Mesothelial cell of epicardium (in vitro differentiated cells): ENCODE measurements around the gene ITGA6. TPM values are rescaled to one million over a fixed set of nuclear protein-coding genes. Genes with fewer than 3 reads are reported as not detected.

Source experiments
- DNase-seq, 2 experiments: peaks; one replicate each; pipeline ENCODE4 v3.0.0; 2021; ENCODE audit warnings: low spot score in 2 of 2; ENCODE audit not compliant: unreplicated experiment in 2 of 2
- H3K27ac Mint-ChIP-seq: 2 replicates; pipeline ENCODE4 v1.8.0; 2021; ENCODE audit warnings: mixed read lengths
- H3K27me3 Mint-ChIP-seq: 2 replicates; pipeline ENCODE4 v1.8.0; 2021; ENCODE audit warnings: low read depth, mixed read lengths
- H3K36me3 Mint-ChIP-seq: 2 replicates; pipeline ENCODE4 v1.8.0; 2021; ENCODE audit warnings: mixed read lengths
- H3K4me1 Mint-ChIP-seq: 2 replicates; pipeline ENCODE4 v1.8.0; 2021; ENCODE audit warnings: mixed read lengths
- H3K4me3 Mint-ChIP-seq: 2 replicates; pipeline ENCODE4 v1.8.0; 2021; ENCODE audit warnings: mild to moderate bottlenecking, moderate library complexity, mixed read lengths
- H3K9me3 Mint-ChIP-seq: 2 replicates; pipeline ENCODE4 v1.8.0; 2021; ENCODE audit warnings: mixed read lengths
- total RNA-seq: library from RNA; stranded (reverse); gene quantifications from 3 replicates; pipeline ENCODE4 v1.2.1, GENCODE V29; 2021
- TF ChIP-seq, protein P1 (sequence below): fragments of 200-600 bp; sonication (generic); IDR thresholded peaks from one replicate; pipeline ENCODE4 v1.5.0; 2021; ENCODE audit warnings: antibody characterized with exemption; ENCODE audit not compliant: unreplicated experiment

The ITGA6 gene
- total RNA-seq, 1 donor from 2014 or later: 40.5 TPM

- no peaks in the 10 kb centered on the region for H3K36me3 Mint-ChIP-seq
- DNase-seq: no peak
- no peak overlapping the region for H3K4me3 Mint-ChIP-seq
- peaks cover 4% of the 10 kb centered on the region for H3K9me3 Mint-ChIP-seq
- TF ChIP-seq, protein P1, sequence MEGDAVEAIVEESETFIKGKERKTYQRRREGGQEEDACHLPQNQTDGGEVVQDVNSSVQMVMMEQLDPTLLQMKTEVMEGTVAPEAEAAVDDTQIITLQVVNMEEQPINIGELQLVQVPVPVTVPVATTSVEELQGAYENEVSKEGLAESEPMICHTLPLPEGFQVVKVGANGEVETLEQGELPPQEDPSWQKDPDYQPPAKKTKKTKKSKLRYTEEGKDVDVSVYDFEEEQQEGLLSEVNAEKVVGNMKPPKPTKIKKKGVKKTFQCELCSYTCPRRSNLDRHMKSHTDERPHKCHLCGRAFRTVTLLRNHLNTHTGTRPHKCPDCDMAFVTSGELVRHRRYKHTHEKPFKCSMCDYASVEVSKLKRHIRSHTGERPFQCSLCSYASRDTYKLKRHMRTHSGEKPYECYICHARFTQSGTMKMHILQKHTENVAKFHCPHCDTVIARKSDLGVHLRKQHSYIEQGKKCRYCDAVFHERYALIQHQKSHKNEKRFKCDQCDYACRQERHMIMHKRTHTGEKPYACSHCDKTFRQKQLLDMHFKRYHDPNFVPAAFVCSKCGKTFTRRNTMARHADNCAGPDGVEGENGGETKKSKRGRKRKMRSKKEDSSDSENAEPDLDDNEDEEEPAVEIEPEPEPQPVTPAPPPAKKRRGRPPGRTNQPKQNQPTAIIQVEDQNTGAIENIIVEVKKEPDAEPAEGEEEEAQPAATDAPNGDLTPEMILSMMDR: no peak
- H3K27me3 Mint-ChIP-seq: no peaks in the 10 kb centered on the region
- peaks cover 29% of the 10 kb centered on the region for H3K4me1 Mint-ChIP-seq
- peak overlapping the region; percentile 22 for H3K27ac Mint-ChIP-seq
These were observed 19.1 kb upstream of the ITGA6 start for GRCh38 chr2:172408143-172408766.

GRCh38 chr2:172409042-172409441 is 18.3 kb upstream of the ITGA6 start:
- TF ChIP-seq, protein P1: no peak
- no peak for DNase-seq
- no peak overlapping the region for H3K4me3 Mint-ChIP-seq
- no peaks in the 10 kb centered on the region for H3K36me3 Mint-ChIP-seq
- H3K27me3 Mint-ChIP-seq: no peaks in the 10 kb centered on the region
- H3K9me3 Mint-ChIP-seq: peaks cover 4% of the 10 kb centered on the region
- peaks cover 22% of the 10 kb centered on the region for H3K4me1 Mint-ChIP-seq
- peak overlapping the region; percentile 22 for H3K27ac Mint-ChIP-seq

DNA sequence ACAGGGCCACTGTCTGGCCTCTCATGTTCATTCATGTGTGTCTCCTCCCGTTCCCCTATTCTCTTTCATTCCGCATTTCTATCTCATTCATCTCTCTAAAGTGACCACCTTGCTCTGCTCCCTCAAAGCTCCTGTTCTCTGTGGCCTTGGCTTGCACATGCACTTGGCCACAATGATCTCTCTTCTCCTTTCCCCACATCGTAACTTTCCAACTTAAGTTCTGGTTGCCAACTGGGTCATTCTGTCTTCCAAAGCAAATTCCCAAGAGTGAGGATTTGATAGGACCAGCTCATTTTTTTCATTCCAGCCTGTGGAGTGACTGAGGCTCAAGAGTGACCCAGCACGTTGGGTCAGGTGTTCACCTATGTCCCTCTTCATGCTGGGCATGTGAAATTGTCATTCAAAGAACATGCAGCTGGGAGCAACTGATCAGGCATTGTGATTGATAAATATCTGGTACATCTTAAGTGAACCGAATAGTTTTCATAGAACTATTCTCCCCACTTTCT is 14.3 kb upstream of the ITGA6 start:
- Mint-ChIP-seq H3K36me3 (no peaks in the 10 kb centered on the region), H3K27me3 (no peaks in the 10 kb centered on the region), H3K4me3 (no peak overlapping the region), H3K4me1 (peaks cover 13% of the 10 kb centered on the region), H3K9me3 (peaks cover 2% of the 10 kb centered on the region), H3K27ac (no peak overlapping the region)
- no peak for DNase-seq
- TF ChIP-seq, protein P1: no peak

GRCh38 chr2:172415157-172415864 is 12.1 kb upstream of the ITGA6 start:
- Mint-ChIP-seq H3K4me1 (no peaks in the 10 kb centered on the region), H3K4me3 (no peak overlapping the region), H3K27me3 (no peaks in the 10 kb centered on the region), H3K36me3 (no peaks in the 10 kb centered on the region), H3K9me3 (peaks cover 7% of the 10 kb centered on the region), H3K27ac (no peak overlapping the region)
- TF ChIP-seq, protein P1: no peak
- no peak for DNase-seq

DNA sequence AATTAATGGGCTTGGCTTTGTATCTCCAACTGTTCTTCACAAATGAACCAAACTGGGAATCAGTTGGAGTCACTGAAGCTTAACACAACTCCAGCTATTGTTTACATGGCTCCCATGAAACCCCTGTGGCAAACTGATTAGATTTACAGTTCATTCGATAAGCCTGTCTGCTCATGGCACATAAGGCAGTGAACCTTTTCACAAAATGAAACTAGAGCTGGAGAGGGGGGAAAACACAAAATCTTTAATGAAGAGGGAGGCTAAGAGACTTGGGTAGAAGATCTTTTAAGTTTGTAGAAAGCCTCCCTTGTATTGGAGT is 11.6 kb upstream of the ITGA6 start:
- no peak overlapping the region for H3K4me3 Mint-ChIP-seq
- no peak for DNase-seq
- no peak overlapping the region for H3K27ac Mint-ChIP-seq
- no peaks in the 10 kb centered on the region for H3K36me3 Mint-ChIP-seq
- H3K9me3 Mint-ChIP-seq: peaks cover 7% of the 10 kb centered on the region
- TF ChIP-seq, protein P1: no peak
- H3K27me3 Mint-ChIP-seq: no peaks in the 10 kb centered on the region
- H3K4me1 Mint-ChIP-seq: no peaks in the 10 kb centered on the region
